Testis (tissue), 3 donors: Measurements from ENCODE around the gene ZNF644. TPM values are rescaled to one million over a fixed set of nuclear protein-coding genes. Genes with fewer than 3 reads are reported as not detected.
"Not testable (repeated sequence)": the region's sequence is repeated elsewhere in the genome, so short reads cannot be mapped to it uniquely, and the experiment has no call there.

ENCODE experiments used
- DNase-seq: peaks from one replicate; pipeline ENCODE4 v3.0.0-alpha.2; 2019
- H3K27ac ChIP-seq, 2 donors: fragments of 200-600 bp; sonication (generic); one replicate each; pipeline ENCODE4 v1.5.1; 2019
- H3K27me3 ChIP-seq: fragments of 200-600 bp; sonication (generic); one replicate; pipeline ENCODE4 v1.5.1; 2019
- H3K36me3 ChIP-seq: fragments of 200-600 bp; sonication (generic); one replicate; pipeline ENCODE4 v1.5.1; 2017; ENCODE audit warnings: low read depth; ENCODE audit errors: missing control alignments
- H3K4me1 ChIP-seq: fragments of 200-600 bp; sonication (generic); one replicate; pipeline ENCODE4 v1.5.1; 2019
- H3K4me3 ChIP-seq, 2 donors: fragments of 200-600 bp; sonication (generic); one replicate each; pipeline ENCODE4 v1.5.1; 2017 to 2019
- H3K9me3 ChIP-seq: fragments of 200-600 bp; sonication (generic); one replicate; pipeline ENCODE4 v1.5.1; 2017
- POLR2A ChIP-seq: fragments of 450-650 bp; IDR thresholded peaks from one replicate; pipeline ENCODE4 v1.6.1; 2017; ENCODE audit warnings: antibody characterized with exemption, mild to moderate bottlenecking, moderate library complexity
- WGBS, 2 donors: methylation state at CpG; one replicate each; pipeline ENCODE4 v1.1.5; 2018; 5-methylcytosine and 5-hydroxymethylcytosine counted together
- intact Hi-C: fragments of 100-400 bp; cut with DNase I; formaldehyde crosslinking; loops from one replicate; pipeline ENCODE4 v1.15.1; 2023; ENCODE audit warnings: low total_unique reads
- polyA plus RNA-seq: library from polyadenylated mRNA; stranded (reverse); fragments of 350-450 nt; fragmentation: Illumina TruSeq; extraction: RNeasy Lipid Tissue Mini Kit (QIAGEN cat#74804); gene quantifications from one replicate; pipeline ENCODE4 v1.2.3, GENCODE V29; 2014; ENCODE audit warnings: low read depth, low replicate concordance; ENCODE audit not compliant: insufficient read depth
- total RNA-seq, 2 donors: library from RNA; depleted of rRNA; stranded (reverse); fragments of >200 nt; gene quantifications; one replicate each; pipeline ENCODE4 v1.2.3, GENCODE V29; 2016
- TF ChIP-seq, protein P1 (sequence below), 3 experiments: fragments of 450-650 bp in 2 of 3; fragments of 200-600 bp in 1 of 3; sonication (generic) in 1 of 3; IDR thresholded peaks; one replicate each; pipeline ENCODE4 v1.5.1; 2016 to 2019; ENCODE audit warnings: antibody characterized with exemption in 3 of 3, mild to moderate bottlenecking in 2 of 3, moderate library complexity in 1 of 3

Gene ZNF644
- total and polyA plus RNA-seq, 3 donors from 2014 or later: 21.6 to 73.8 (median 70.5) TPM

DNA sequence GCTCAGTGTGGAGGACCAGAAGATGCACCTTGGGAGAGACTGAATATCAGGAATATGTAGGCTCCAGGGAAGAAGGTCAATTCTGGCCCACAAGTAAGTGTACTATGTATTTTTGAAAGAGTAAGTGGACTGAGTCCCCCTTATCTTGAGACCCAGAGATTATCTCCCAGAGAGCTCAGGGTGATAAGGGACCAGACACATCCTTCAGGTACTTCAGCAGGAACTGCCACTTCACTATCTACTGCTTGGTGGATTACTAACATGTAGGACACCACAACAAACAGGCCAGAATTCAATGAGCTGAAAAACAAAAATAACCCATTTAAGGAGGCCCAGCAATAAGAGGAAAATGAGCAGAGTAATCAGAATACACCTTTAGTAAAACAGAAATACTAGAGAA, 119.2 kb downstream of the ZNF644 start:
- Histone ChIP-seq H3K4me1 (no peaks in the 10 kb centered on the region), H3K36me3 (no peaks in the 10 kb centered on the region), H3K27me3 (no peaks in the 10 kb centered on the region), H3K27ac (no peak overlapping the region), H3K4me3 (no peak overlapping the region), H3K9me3 (no peaks in the 10 kb centered on the region)
- no peak for TF ChIP-seq POLR2A
- TF ChIP-seq, protein P1, sequence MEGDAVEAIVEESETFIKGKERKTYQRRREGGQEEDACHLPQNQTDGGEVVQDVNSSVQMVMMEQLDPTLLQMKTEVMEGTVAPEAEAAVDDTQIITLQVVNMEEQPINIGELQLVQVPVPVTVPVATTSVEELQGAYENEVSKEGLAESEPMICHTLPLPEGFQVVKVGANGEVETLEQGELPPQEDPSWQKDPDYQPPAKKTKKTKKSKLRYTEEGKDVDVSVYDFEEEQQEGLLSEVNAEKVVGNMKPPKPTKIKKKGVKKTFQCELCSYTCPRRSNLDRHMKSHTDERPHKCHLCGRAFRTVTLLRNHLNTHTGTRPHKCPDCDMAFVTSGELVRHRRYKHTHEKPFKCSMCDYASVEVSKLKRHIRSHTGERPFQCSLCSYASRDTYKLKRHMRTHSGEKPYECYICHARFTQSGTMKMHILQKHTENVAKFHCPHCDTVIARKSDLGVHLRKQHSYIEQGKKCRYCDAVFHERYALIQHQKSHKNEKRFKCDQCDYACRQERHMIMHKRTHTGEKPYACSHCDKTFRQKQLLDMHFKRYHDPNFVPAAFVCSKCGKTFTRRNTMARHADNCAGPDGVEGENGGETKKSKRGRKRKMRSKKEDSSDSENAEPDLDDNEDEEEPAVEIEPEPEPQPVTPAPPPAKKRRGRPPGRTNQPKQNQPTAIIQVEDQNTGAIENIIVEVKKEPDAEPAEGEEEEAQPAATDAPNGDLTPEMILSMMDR (IDR thresholded peaks at IDR 0.05): no peak
- no peak for DNase-seq
- intact Hi-C loops: no loop called here

DNA sequence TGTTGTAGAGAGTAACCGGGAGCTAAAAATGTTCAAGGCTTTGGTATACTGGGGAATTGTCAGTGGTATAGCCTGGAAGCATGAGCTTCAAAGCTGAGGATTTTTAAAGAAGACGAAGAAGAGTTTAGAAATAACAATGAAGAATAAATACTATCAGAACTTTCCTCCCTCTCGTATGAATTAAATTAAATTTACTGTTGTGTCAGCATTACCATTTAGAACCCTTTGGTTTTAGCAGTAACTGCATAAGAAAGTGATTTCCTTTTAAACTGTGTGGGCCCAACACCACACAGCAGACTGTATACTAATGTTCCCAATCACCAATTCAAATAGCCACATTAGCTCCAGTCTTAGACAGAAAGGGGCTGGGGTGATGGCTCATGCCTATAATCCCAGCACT, 122.6 kb downstream of the ZNF644 start:
- DNase-seq: no peak
- TF ChIP-seq, protein P1 (IDR thresholded peaks at IDR 0.05): no peak
- TF ChIP-seq POLR2A: no peak
- Histone ChIP-seq H3K9me3 (no peaks in the 10 kb centered on the region), H3K36me3 (no peaks in the 10 kb centered on the region), H3K27ac (no peak overlapping the region), H3K4me3 (no peak overlapping the region), H3K27me3 (no peaks in the 10 kb centered on the region), H3K4me1 (no peaks in the 10 kb centered on the region)
- WGBS, 2 donors: 90 to 97% methylated on average over 3 of the region's 3 CpGs
- intact Hi-C loops: no loop called here

DNA sequence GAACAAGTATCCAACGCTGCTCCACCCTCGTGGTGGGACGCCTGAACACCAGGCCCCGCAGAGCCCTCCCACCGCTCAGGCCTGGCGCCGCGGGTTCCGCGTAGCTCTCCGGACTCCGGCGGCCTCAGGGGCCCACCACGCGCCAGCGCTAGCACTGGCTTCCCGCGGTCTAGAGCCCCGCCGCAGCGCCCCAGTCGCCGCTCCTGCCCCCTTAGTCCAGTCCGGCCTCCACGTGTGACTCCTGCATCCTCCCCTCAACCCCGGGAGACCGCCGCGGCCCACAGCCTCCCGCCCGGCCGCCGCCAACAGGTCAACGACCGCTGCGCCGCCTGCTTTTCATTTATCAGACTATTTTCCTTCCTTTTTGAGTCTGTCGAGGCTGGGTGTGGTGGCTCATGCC, 128.2 kb downstream of the ZNF644 start:
- 69 to 77% methylated on average over 31 to 35 of the region's 38 CpGs for WGBS, 2 donors
- H3K9me3 ChIP-seq, DNase-seq, H3K27ac ChIP-seq, H3K36me3 ChIP-seq, H3K4me3 ChIP-seq, intact Hi-C loops, H3K4me1 ChIP-seq, H3K27me3 ChIP-seq: not testable (repeated sequence)

DNA sequence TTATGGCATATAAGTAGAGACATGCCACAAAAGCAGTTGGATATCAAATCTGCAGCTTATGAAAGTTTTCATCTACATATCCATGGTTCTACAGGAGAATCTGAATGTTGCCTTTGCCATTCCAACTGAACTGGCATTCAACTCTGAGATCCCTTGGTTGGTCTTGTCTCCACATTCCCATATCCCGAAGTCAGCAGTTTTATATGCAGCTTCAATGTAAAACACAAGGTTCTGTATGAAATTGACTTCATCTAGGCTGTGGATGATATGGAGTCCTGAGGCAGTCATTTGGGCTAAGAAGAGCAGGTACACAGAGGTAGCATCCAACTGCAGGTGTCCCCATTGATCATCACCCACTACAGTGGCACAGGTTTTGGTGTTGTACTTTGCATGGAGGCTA, 129.0 kb downstream of the ZNF644 start:
- intact Hi-C loops, H3K4me1 ChIP-seq, H3K4me3 ChIP-seq, DNase-seq, H3K27ac ChIP-seq, H3K27me3 ChIP-seq, H3K9me3 ChIP-seq, H3K36me3 ChIP-seq: not testable (repeated sequence)
- 79 to 88% methylated on average over 1 of the region's 1 CpG for WGBS, 2 donors

DNA sequence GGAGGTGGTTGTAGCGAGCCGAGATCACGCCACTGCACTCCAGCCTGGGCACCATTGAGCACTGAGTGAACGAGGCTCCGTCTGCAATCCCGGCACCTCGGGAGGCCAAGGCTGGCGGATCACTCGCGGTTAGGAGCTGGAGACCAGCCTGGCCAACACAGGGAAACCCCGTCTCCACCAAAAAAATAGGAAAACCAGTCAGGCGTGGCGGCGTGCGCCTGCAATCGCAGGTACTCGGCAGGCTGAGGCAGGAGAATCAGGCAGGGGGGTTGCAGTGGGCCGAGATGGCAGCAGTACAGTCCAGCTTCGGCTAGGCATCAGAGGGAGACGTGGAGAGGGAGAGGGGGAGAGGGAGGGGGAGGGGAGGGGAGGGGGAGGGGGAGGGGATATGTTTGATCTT, 129.6 kb downstream of the ZNF644 start:
- H3K9me3 ChIP-seq, DNase-seq, H3K4me1 ChIP-seq, H3K27ac ChIP-seq, H3K36me3 ChIP-seq, H3K27me3 ChIP-seq, intact Hi-C loops, H3K4me3 ChIP-seq: not testable (repeated sequence)
- 66 to 75% methylated on average over 11 to 14 of the region's 20 CpGs for WGBS, 2 donors

DNA sequence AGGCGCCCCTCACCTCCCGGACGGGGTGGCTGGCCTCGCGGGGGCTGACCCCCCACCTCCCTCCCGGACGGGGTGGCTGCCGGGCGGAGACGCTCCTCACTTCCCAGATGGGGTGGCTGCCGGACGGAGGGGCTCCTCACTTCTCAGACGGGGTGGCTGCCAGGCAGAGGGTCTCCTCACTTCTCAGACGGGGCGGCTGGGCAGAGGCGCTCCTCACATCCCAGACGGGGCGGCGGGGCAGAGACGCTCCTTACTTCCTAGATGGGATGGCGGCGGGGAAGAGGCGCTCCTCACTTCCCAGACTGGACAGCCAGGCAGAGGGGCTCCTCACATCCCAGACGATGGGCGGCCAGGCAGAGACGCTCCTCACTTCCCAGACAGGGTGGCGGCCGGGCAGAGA, 130.1 kb downstream of the ZNF644 start:
- H3K4me1 ChIP-seq, H3K4me3 ChIP-seq, H3K36me3 ChIP-seq, intact Hi-C loops, H3K27me3 ChIP-seq, DNase-seq, H3K9me3 ChIP-seq, H3K27ac ChIP-seq: not testable (repeated sequence)
- 53 to 100% methylated on average over 4 to 8 of the region's 28 CpGs for WGBS, 2 donors

DNA sequence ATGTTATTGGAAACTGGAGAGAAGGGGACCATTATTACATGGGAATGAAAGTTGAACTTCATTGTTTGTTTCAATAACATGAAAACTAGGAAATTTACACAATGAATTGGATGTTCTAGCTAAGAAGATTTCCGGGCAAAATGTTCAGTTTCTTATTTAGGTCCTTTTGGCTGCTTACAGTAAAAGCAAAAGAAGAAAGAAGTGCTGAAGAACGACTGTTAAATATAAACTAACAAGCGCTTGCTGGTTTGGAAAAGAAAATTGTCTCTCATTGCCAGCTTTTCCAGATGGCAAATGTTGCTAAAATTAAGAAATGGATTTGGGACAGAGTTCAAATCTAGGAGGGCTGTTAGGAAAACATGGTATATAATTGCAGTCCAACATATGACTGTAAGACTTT, 139.6 kb downstream of the ZNF644 start:
- Histone ChIP-seq H3K4me1 (no peaks in the 10 kb centered on the region), H3K27ac (no peak overlapping the region), H3K4me3 (no peak overlapping the region), H3K27me3 (no peaks in the 10 kb centered on the region), H3K9me3 (no peaks in the 10 kb centered on the region), H3K36me3 (no peaks in the 10 kb centered on the region)
- intact Hi-C loops: no loop called here
- TF ChIP-seq, protein P1 (IDR thresholded peaks at IDR 0.05): no peak
- WGBS, 2 donors: 57 to 77% methylated on average over 3 of the region's 3 CpGs
- DNase-seq: no peak
